ENCODE measurements around the gene PDP2. TPM values are rescaled to one million over a fixed set of nuclear protein-coding genes. Genes with fewer than 3 reads are reported as not detected.

PDP2 gene
- total RNA-seq, 1 donor from 2014 or later, result 2.8 TPM

DNA sequence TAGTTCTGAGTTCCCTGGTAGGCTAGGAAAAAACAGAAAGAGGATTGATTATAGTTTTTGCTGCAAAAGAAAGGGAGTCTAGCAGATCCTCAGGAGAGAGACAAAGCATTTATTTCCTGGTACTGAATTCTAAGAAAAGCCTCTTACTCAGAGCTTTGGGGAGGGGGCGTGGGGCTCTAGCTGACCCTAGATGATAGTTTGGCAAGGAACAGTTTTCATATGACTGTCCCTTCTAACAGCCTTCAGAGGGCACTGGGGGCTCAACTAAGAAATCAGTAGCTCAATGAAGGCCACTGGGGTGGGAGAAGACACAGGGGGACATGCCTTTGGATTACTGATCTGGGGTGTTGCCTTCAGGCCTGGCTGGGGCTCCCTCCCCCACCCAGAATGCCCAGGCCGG, 32.1 kb upstream of the PDP2 start:
- no peak for DNase-seq
- intact Hi-C loops (cut with micrococcal nuclease), result no loop called here
- H3K4me3 ChIP-seq, result no peak overlapping the region
- H3K9me3 ChIP-seq (replicated peaks), result no peaks in the 10 kb centered on the region
- peaks cover 59% of the 10 kb centered on the region for H3K27me3 ChIP-seq (ENCODE audit: low read depth)
- H3K27ac ChIP-seq (replicated peaks), result no peak overlapping the region
- H3K4me1 ChIP-seq, result peaks cover 19% of the 10 kb centered on the region
- no peaks in the 10 kb centered on the region for H3K36me3 ChIP-seq
- TF ChIP-seq, protein P1, sequence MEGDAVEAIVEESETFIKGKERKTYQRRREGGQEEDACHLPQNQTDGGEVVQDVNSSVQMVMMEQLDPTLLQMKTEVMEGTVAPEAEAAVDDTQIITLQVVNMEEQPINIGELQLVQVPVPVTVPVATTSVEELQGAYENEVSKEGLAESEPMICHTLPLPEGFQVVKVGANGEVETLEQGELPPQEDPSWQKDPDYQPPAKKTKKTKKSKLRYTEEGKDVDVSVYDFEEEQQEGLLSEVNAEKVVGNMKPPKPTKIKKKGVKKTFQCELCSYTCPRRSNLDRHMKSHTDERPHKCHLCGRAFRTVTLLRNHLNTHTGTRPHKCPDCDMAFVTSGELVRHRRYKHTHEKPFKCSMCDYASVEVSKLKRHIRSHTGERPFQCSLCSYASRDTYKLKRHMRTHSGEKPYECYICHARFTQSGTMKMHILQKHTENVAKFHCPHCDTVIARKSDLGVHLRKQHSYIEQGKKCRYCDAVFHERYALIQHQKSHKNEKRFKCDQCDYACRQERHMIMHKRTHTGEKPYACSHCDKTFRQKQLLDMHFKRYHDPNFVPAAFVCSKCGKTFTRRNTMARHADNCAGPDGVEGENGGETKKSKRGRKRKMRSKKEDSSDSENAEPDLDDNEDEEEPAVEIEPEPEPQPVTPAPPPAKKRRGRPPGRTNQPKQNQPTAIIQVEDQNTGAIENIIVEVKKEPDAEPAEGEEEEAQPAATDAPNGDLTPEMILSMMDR (IDR thresholded peaks at IDR 0.05; ENCODE audit: borderline replicate concordance), result no peak

DNA sequence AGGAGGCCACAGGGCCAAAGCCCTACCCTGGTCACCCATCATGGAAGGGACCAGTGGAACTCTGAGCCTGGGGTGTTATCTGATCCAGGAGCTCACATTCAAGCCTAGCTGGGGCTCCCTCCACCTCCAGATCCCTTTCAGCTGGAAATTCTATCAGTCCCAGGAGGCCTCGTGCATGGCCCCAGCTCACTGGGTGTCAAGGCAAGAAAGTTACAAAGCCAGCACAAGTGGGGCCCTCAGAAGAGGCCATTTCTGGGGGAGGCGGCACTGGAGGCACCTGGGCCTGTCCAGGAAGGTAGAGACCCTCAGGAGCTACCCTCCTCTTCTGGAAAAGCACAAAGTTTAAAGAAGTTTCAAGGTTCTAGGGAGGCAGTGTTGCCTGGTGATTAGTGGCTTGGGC, 31.3 kb upstream of the PDP2 start:
- TF ChIP-seq, protein P1 (IDR thresholded peaks at IDR 0.05; ENCODE audit: borderline replicate concordance), result no peak
- H3K27me3 ChIP-seq (ENCODE audit: low read depth), result peaks cover 51% of the 10 kb centered on the region

DNA sequence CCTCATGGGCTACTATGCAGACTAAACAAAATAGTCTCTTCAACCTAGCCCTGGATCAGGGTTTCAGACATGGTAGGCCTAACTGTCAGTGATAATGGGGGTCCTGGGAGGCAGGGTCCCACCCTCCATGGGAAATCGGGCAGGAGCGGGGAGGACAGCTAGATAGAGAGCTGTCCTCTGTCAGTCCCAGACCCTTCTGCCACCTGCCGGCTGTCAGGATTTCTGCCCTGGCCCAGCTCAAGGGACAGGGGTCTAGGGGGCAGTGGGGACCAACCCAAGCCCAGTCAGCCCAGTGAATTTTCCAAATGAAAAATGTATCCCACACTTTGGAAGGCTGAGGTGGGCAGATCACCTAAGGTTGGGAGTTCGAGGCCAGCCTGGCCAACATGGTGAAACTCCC, 30.8 kb upstream of the PDP2 start:
- H3K27me3 ChIP-seq (ENCODE audit: low read depth), result peaks cover 46% of the 10 kb centered on the region
- intact Hi-C loops (cut with micrococcal nuclease), result no loop called here
- no peak overlapping the region for H3K27ac ChIP-seq (replicated peaks)
- no peak for DNase-seq
- H3K9me3 ChIP-seq (replicated peaks), result no peaks in the 10 kb centered on the region
- peaks cover 12% of the 10 kb centered on the region for H3K4me1 ChIP-seq
- TF ChIP-seq, protein P1 (IDR thresholded peaks at IDR 0.05; ENCODE audit: borderline replicate concordance), result no peak
- no peak overlapping the region for H3K4me3 ChIP-seq
- H3K36me3 ChIP-seq, result no peaks in the 10 kb centered on the region

More for the DNA sequence above, 31.3 kb upstream of the PDP2 start:
- no peak overlapping the region for H3K4me3 ChIP-seq
- intact Hi-C loops (cut with micrococcal nuclease), result no loop called here
- peaks cover 17% of the 10 kb centered on the region for H3K4me1 ChIP-seq
- DNase-seq, result no peak
- no peaks in the 10 kb centered on the region for H3K9me3 ChIP-seq (replicated peaks)
- H3K27ac ChIP-seq (replicated peaks), result no peak overlapping the region
- H3K36me3 ChIP-seq, result no peaks in the 10 kb centered on the region

DNA sequence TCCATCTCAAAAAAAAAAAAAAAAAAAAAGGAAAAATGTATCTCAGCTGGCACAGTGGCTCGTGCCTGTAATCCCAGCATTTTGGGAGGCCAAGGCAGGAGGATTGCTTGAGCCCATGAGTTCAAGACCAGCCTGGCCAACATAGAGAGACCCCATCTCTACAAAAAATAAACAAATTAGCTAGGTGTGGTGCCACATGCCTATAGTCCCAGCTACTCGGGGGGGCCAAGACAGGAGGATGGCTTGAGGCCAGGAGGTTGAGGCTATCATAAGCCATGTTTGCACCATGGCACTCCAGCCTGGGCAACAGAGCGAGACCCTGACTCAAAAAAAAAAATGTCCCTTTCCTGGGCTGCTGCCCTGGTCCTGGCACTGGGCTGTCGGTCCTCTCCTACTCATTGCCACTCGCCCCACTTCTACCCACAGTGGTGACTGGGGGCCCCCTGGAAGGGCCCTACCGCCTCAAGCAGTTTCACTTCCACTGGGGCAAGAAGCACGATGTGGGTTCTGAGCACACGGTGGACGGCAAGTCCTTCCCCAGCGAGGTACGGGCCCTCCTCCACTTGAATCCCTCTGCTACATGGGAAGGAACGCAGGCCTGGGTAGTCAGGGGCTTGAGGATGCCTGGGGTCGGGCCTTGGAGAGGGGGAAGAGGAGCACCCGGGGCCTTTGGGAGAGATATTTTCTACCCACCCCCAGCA, 30.1 kb upstream of the PDP2 start:
- Histone ChIP-seq H3K9me3 (replicated peaks) (no peaks in the 10 kb centered on the region), H3K36me3 (no peaks in the 10 kb centered on the region), H3K27me3 (ENCODE audit: low read depth) (peaks cover 38% of the 10 kb centered on the region), H3K4me1 (peaks cover 5% of the 10 kb centered on the region), H3K27ac (replicated peaks) (no peak overlapping the region), H3K4me3 (no peak overlapping the region)
- intact Hi-C loops (cut with micrococcal nuclease), result no loop called here
- TF ChIP-seq, protein P1 (IDR thresholded peaks at IDR 0.05; ENCODE audit: borderline replicate concordance), result no peak
- DNase-seq, result no peak

DNA sequence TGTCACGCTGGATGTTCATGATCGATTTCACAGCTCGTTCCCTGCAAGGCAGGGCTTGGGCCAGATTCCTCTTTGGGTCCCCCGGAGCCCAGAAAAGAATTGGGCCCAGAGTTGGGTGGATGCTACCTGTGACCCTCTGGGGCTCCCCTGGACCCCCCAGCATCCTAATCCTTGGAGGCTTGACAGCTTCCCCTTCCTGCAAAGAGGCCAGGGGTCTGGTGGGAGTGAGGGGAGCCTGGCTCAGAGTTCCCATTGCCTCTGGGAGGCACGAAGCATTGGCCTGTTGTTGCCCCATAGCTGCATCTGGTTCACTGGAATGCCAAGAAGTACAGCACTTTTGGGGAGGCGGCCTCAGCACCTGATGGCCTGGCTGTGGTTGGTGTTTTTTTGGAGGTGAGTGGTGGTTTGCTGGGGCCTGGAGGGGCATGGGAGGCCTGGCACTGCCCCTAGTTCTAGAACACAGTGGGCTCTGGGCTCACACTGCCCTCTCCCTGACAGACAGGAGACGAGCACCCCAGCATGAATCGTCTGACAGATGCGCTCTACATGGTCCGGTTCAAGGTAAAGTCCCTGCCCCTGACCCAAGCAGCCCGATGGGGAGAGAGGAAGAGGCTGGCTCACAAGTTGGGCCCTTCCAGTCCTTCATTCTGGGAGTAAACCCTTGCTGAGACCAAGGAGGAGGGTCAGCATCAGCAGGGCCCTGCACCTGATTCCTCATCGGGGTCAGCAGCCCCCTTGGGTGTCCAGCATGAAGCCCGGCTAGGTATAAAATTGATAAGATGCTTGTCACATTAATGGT, 28.9 kb upstream of the PDP2 start:
- Histone ChIP-seq H3K4me3 (no peak overlapping the region), H3K9me3 (replicated peaks) (no peaks in the 10 kb centered on the region), H3K4me1 (no peaks in the 10 kb centered on the region), H3K27me3 (ENCODE audit: low read depth) (peaks cover 27% of the 10 kb centered on the region), H3K36me3 (no peaks in the 10 kb centered on the region), H3K27ac (replicated peaks) (no peak overlapping the region)
- TF ChIP-seq, protein P1 (IDR thresholded peaks at IDR 0.05; ENCODE audit: borderline replicate concordance), result no peak
- intact Hi-C loops (cut with micrococcal nuclease), result no loop called here
- no peak for DNase-seq
